ENCODE data around the gene UBAP1. TPM values are rescaled to one million over a fixed set of nuclear protein-coding genes. Genes with fewer than 3 reads are reported as not detected.

The UBAP1 gene
- total and polyA plus RNA-seq, 9 of the 15 experiments (the other 6 are each of a cell fraction or from before 2014, with no cell fraction given), result 1.3 to 33.4 (median 16.5) TPM

- Histone ChIP-seq H3K36me3 (ENCODE audit: control insufficient read depth, insufficient read depth, low read length) (peaks cover 5% of the 10 kb centered on the region; the same call in 1 of the 3 replicates), H3K4me3 (no peak overlapping the region), H3K9ac (ENCODE audit: insufficient read depth in 1 of 2, low read depth in 2 of 2, low read length in 2 of 2) (no peak overlapping the region), H3K9me1 (ENCODE audit: control insufficient read depth, insufficient read depth, low read length) (no peaks in the 10 kb centered on the region), H3K79me2 (ENCODE audit: control insufficient read depth, insufficient read depth, low read length) (peaks cover 41% of the 10 kb centered on the region), H3K4me2 (ENCODE audit: insufficient read depth, low read length) (no peak overlapping the region), H3K27me3 (ENCODE audit: control insufficient read depth in 2 of 2, insufficient read depth in 2 of 2, low read length in 2 of 2) (no peaks in the 10 kb centered on the region), H4K20me1 (replicated peaks; ENCODE audit: control insufficient read depth, insufficient read depth, low read length) (no peaks in the 10 kb centered on the region), H3K9me3 (replicated peaks; ENCODE audit: control insufficient read depth, insufficient read depth, low read depth, low read length) (no peaks in the 10 kb centered on the region), H3K4me1 (replicated peaks in 1 of 2; ENCODE audit: control insufficient read depth in 2 of 2, insufficient read depth in 2 of 2, low read length in 2 of 2) (no peaks in the 10 kb centered on the region), H3K27ac (ENCODE audit: extremely low read depth, low read depth, low read length) (no peak overlapping the region), H2AFZ (ENCODE audit: low read depth, low read length) (no peak overlapping the region)
- ChIA-PET POLR2A (interaction anchor here (1.1 kb wide), 1 partner anchor 12 kb away, joined by 5 read pairs; no protein-coding TSS in a partner anchor), CTCF (ENCODE audit: low intra/inter-chr PET ratio) (no interaction called here)
- TF ChIP-seq SREBF2 (CRISPR knock-in tag; IDR thresholded peaks at IDR 0.05) (no peak), HNRNPH1 (optimal IDR thresholded peaks at IDR 0.05; ENCODE audit: low read depth, low read length) (no peak), GTF2E2 (tag; IDR thresholded peaks at IDR 0.05) (no peak), CHD2 (IDR thresholded peaks at IDR 0.05; ENCODE audit: low read depth, low read length) (no peak), EGR1 (conservative IDR thresholded peaks at IDR 0.05) (no peak), FIP1L1 (IDR thresholded peaks at IDR 0.05; ENCODE audit: low read depth, low read length, poor library complexity, severe bottlenecking) (no peak), HNRNPUL1 (IDR thresholded peaks at IDR 0.05; ENCODE audit: low read length) (no peak), ZNF512 (tag; IDR thresholded peaks at IDR 0.05) (no peak), ZNF174 (CRISPR knock-in tag; IDR thresholded peaks at IDR 0.05) (no peak), E2F5 (CRISPR knock-in tag; IDR thresholded peaks at IDR 0.05) (no peak), ZFPM2 (CRISPR knock-in tag; IDR thresholded peaks at IDR 0.05) (no peak), SNAPC5 (CRISPR knock-in tag; IDR thresholded peaks at IDR 0.05) (no peak), DLX4 (CRISPR knock-in tag; IDR thresholded peaks at IDR 0.05) (no peak), ZNF175 (CRISPR knock-in tag; IDR thresholded peaks at IDR 0.05; ENCODE audit: low read depth) (no peak), ZNF398 (CRISPR knock-in tag; IDR thresholded peaks at IDR 0.05) (no peak), JUNB (CRISPR knock-in tag; conservative IDR thresholded peaks at IDR 0.05) (no peak)
- intact Hi-C loops (cut with micrococcal nuclease), result no loop called here
- ATAC-seq (no peak), FAIRE-seq (no peak), DNase-seq (ENCODE audit: extremely low read depth in 1 of 4, low spot score in 3 of 4) (no peak)
- 100% methylated on average over 1 of the region's 1 CpG for WGBS (ENCODE audit: insufficient coverage, low coverage, missing lambda C conversion rate)
- in situ Hi-C loops (cut with MboI), result no loop called here
- BruUV-seq (replicated peaks), result no TSS peak
Measured at GRCh38 chr9:34211395-34211794, 32.6 kb downstream of the UBAP1 start.
